Urothelium cell line (cell line): ENCODE measurements around the gene FBXO9.
A peak's percentile ranks its signal among the peaks of the same experiment; 100 is the strongest.

Source experiments
- DNase-seq: peaks from one replicate; pipeline ENCODE4 v3.0.0; 2011; ENCODE audit warnings: low spot score, mixed read lengths
- FAIRE-seq: peaks from 2 replicates; lab custom pipeline; 2011; peaks lifted over from hg19 to GRCh38; lab: Jason Lieb, UNC

FBXO9 gene

DNA sequence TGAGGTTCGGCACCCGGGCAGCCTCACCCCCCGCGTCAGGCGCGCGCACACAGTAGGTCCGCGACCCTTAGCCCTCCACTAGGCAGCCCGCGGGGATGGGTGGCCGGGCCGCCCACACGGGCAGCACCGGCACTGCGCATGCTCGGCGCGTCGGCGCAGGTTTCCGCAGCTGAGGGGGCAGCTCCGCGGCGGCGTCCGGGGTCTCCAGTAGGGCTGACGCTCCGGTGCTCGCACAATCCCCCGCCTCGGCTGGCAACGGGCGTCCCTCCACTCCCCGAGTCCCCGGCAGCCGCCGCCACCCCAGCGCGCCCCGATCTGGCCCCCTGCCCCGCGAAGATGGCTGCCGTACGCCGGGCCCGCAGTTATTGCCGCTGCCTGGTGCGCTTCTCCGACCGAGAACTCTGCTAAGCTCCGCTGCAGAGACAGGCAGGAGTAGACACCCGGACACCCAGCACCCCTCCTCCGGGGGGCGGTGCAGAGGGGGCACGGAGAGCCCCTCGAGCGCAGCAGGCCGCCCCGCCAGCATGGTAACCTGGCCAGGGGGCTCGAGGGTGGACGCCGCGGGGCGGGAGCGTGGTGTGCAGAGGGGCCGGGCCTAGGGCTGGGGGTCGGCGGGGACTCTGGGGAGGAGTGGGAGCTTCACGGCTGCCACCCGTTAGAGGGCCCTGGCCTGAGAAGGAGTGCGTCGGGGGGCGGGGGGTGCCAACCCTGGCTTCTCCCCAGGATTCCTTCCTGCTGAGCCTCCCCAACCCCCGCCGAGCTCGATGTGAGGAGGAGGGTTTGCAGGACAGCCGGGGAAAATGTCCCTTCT lies at the start of gene FBXO9:
Gene FBXO9 (plus strand): TSS at position 139 of the 811 bp plus-strand sequence. CDS start 386 bp downstream, at position 525.
- DNase-seq (peak; percentile 91), FAIRE-seq (peak; percentile 32)

DNA sequence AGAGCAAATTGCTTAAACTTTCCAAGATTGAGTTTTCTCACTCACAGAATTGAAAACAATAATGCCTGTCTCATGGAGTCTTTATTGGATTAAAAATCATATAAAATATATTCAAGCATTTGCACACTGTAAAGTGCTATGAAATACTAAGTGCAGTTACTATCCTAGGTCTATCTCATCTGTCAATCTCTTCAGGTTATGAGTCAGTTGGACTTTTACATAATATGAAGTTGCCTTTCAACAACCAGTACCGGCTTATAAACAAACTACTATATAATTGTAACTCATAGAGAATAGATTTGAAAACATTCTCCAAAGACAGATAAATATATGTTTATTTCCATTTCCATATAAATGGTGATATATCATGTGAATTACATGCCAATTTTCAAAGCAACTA lies 49.7 kb upstream of the FBXO9 start:
- DNase-seq (no peak), FAIRE-seq (no peak)

- DNase-seq, result no peak
- FAIRE-seq, result no peak
These were observed 46.8 kb upstream of the FBXO9 start for GRCh38 chr6:53018446-53018845.

GRCh38 chr6:53020005-53020744 lies 45.0 kb upstream of the FBXO9 start:
- no peak for DNase-seq
- no peak for FAIRE-seq

- FAIRE-seq (no peak), DNase-seq (no peak)
These were observed 41.9 kb upstream of the FBXO9 start for GRCh38 chr6:53023323-53023722.

GRCh38 chr6:53026526-53026925 lies 38.7 kb upstream of the FBXO9 start:
- no peak for FAIRE-seq
- no peak for DNase-seq

DNA sequence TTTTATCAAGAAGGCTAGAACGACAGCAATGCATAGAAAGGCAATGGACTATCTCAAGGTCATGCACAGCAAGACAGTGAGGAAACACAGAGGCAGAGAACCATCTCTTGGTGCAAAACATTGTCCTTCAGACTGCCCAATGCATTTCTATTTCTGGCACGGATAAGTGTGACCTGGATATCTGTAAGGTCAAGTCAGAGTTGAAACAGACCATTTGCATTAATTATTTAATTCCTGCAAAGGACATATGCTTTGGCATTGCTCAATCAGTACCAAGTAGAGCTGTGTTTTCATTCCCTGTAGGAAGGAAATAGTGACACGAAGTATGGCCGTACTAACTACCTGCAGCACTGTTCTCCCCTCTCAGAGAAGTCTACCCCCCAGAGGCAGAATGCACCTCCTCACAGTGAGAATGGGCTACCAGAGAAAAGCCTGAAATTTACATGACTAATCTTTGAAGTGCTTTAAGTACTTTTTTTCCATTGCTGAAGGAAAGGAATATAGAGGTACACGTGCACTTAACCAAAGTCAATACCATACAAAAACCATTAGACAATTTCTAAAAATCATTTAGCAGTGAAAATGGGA lies 38.0 kb upstream of the FBXO9 start:
- DNase-seq (no peak), FAIRE-seq (no peak)

GRCh38 chr6:53028467-53028866 lies 36.7 kb upstream of the FBXO9 start:
- FAIRE-seq, result no peak
- DNase-seq, result no peak

GRCh38 chr6:53029257-53029656 lies 35.9 kb upstream of the FBXO9 start:
- no peak for DNase-seq
- FAIRE-seq, result no peak

- no peak for DNase-seq
- FAIRE-seq, result no peak
These were observed 35.4 kb upstream of the FBXO9 start for GRCh38 chr6:53029761-53030160.

DNA sequence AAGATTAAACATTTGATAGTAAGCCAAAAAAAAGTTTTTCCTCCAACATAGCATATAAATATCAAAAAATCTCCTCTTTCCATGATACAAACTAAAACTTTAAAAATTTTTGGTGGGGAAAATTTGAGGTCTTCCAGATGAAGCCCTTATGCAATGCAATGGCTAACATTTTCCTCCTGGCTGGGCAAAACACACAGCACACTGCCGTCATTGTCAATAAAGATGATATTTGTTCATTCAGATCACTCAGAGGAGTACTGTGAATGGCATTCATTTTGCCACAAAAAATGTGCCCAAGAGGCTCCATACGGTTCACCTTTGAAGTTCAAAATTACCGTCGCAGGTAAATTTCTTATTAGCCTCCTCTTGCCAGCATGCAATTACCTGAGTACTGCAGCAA lies 33.9 kb upstream of the FBXO9 start:
- FAIRE-seq, result no peak

DNA sequence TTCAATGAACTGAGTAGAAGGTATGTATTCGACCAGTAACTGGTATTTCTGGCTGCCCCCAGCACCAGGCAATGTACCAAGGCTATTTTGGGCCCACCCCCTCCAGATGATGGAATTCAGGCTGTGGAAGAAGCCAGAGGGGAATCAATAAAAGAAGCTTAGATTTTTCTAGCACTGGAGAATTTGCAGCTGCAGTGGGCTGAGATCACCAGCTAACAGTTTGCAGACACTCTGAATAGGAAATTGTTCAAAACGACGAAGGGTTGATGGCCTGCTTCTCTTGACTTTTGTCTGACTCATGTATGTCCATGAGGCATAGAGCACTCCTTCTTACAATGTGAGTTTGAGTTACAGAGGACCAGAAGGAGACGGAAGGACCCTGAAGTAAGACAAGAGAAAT lies 32.4 kb upstream of the FBXO9 start:
- FAIRE-seq (no peak), DNase-seq (no peak)

More for the DNA sequence above, 33.9 kb upstream of the FBXO9 start:
- DNase-seq, result no peak

- DNase-seq, result no peak
- no peak for FAIRE-seq
These were observed 31.4 kb upstream of the FBXO9 start for GRCh38 chr6:53033764-53034163.

- FAIRE-seq, result no peak
- DNase-seq, result no peak
These were observed 29.5 kb upstream of the FBXO9 start for GRCh38 chr6:53035549-53036213.

GRCh38 chr6:53038141-53038540 lies 27.1 kb upstream of the FBXO9 start:
- FAIRE-seq (no peak), DNase-seq (no peak)

- FAIRE-seq, result no peak
- DNase-seq, result no peak
These were observed 26.6 kb upstream of the FBXO9 start for GRCh38 chr6:53038596-53038995.

GRCh38 chr6:53041356-53041755 lies 23.8 kb upstream of the FBXO9 start:
- peak; percentile 23 for DNase-seq
- FAIRE-seq, result no peak

- DNase-seq, result peak; percentile 63
- peak; percentile 79 for FAIRE-seq
These were observed 23.1 kb upstream of the FBXO9 start for GRCh38 chr6:53042112-53042511.

GRCh38 chr6:53043581-53043980 lies 21.6 kb upstream of the FBXO9 start:
- DNase-seq, result peak; percentile 65
- FAIRE-seq, result no peak

DNA sequence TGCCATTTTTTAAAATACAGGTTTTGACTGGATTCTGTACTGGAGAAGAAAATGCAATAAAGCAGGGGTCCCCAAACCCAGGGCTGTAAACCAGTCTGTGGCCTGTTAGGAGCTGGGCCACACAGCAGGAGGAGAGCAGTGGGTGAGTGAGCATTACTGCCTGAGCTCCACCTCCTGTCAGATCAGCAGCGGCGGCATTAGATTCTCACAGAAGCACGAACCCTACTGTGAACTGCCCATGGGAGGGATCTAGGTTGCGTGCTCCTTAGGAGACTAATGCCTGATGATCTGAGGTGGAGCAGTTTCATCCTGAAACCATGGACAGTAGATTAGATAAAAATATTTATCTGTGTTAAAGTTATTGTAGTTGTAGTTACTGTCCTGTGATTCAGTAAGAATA lies 21.1 kb upstream of the FBXO9 start:
- no peak for FAIRE-seq
- DNase-seq, result no peak

DNA sequence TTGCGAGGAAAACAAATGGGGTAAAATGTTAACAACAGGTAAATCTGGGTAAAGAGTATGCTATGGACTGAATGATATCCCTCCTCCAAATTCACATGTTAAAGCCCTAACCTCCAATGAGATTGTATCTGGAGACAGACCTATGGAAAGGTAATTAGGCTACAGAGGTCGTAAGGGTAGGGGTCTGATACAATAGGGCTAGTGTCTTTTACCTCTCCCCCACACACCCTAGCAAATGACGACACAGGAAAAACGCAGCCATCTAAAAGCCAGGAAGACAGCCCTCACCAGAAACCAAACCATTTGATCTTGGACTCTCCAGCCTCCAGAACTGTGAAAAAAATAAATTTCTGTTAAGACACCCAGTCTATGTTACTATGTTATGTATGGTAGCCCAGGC lies 20.6 kb upstream of the FBXO9 start:
- FAIRE-seq (no peak), DNase-seq (no peak)
